T-helper 1 cell treated with Interleukin-12 subunit alpha and Interleukin-12 subunit beta and Interleukin-4 antibody, amounts not matched to agents 30 μg/mL and 1 μg/mL, for 36 hours (primary cell): ENCODE data around the gene CLRN3.

Source experiments
- H3K27ac Mint-ChIP-seq: one replicate; pipeline ENCODE4 v1.8.0; 2021; ENCODE audit warnings: mild to moderate bottlenecking, mixed read lengths
- H3K27me3 Mint-ChIP-seq: one replicate; pipeline ENCODE4 v1.8.0; 2021; ENCODE audit warnings: low read depth, mixed read lengths
- H3K36me3 Mint-ChIP-seq: one replicate; pipeline ENCODE4 v1.8.0; 2021; ENCODE audit warnings: low read depth, mixed read lengths
- H3K4me1 Mint-ChIP-seq: one replicate; pipeline ENCODE4 v1.8.0; 2021; ENCODE audit warnings: low read depth, mixed read lengths
- H3K4me3 Mint-ChIP-seq: one replicate; pipeline ENCODE4 v1.8.0; 2021; ENCODE audit warnings: mild to moderate bottlenecking, moderate library complexity, mixed read lengths
- H3K9me3 Mint-ChIP-seq: one replicate; pipeline ENCODE4 v1.8.0; 2021; ENCODE audit warnings: mixed read lengths

CLRN3 gene

GRCh38 chr10:127863231-127863825 lies 29.4 kb downstream of the CLRN3 start:
- Mint-ChIP-seq H3K27me3 (peaks cover 15% of the 10 kb centered on the region), H3K9me3 (peaks cover 8% of the 10 kb centered on the region), H3K4me1 (no peaks in the 10 kb centered on the region), H3K4me3 (no peak overlapping the region), H3K36me3 (peaks cover 2% of the 10 kb centered on the region), H3K27ac (no peak overlapping the region)

- Mint-ChIP-seq H3K27ac (no peak overlapping the region), H3K4me3 (no peak overlapping the region), H3K36me3 (peaks cover 2% of the 10 kb centered on the region), H3K4me1 (no peaks in the 10 kb centered on the region), H3K27me3 (no peaks in the 10 kb centered on the region), H3K9me3 (peaks cover 8% of the 10 kb centered on the region)
Measured at GRCh38 chr10:127860592-127860991, 32.1 kb downstream of the CLRN3 start.

DNA sequence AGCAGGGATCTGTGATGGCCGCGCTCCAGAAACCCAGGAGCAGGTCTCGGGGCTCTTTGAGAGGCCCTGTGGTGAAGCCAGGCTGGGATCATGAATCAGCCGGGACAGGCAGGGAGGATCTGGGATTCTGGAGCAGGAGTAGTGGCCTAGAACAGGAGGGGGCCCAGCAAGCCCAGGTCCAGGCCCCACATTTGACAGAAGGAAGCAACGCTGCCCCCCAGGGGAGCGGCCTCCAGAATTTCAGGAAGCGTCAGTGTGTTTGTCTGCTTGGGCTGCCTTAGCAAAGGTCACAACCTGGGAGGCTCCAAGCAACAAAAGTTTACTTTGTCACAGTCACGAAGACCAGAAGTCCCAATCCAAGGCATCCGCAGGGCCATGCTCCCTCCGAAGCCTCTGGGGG lies 36.8 kb downstream of the CLRN3 start:
- H3K9me3 Mint-ChIP-seq, result peaks cover 5% of the 10 kb centered on the region

DNA sequence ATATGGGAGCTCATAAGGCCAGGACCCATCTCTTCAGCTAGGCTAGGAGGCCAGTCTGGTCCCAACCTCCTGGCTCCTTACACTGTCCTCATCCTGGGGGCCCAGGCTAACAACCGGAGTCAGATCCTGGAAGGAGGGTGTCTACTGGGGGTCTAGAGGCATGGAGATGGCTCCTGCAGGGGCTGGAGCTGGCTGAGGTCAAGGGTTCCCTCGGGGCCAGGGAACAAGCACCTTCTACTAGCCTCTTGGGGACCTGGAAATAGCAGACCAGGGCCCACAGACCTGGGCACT lies 37.2 kb downstream of the CLRN3 start:
- no peak overlapping the region for H3K27ac Mint-ChIP-seq
- H3K4me1 Mint-ChIP-seq, result no peaks in the 10 kb centered on the region
- H3K36me3 Mint-ChIP-seq, result no peaks in the 10 kb centered on the region
- H3K4me3 Mint-ChIP-seq, result no peak overlapping the region
- H3K9me3 Mint-ChIP-seq, result peaks cover 5% of the 10 kb centered on the region
- no peaks in the 10 kb centered on the region for H3K27me3 Mint-ChIP-seq

More for the DNA sequence above, 36.8 kb downstream of the CLRN3 start:
- Mint-ChIP-seq H3K4me3 (no peak overlapping the region), H3K27ac (no peak overlapping the region), H3K36me3 (no peaks in the 10 kb centered on the region), H3K4me1 (no peaks in the 10 kb centered on the region), H3K27me3 (no peaks in the 10 kb centered on the region)

DNA sequence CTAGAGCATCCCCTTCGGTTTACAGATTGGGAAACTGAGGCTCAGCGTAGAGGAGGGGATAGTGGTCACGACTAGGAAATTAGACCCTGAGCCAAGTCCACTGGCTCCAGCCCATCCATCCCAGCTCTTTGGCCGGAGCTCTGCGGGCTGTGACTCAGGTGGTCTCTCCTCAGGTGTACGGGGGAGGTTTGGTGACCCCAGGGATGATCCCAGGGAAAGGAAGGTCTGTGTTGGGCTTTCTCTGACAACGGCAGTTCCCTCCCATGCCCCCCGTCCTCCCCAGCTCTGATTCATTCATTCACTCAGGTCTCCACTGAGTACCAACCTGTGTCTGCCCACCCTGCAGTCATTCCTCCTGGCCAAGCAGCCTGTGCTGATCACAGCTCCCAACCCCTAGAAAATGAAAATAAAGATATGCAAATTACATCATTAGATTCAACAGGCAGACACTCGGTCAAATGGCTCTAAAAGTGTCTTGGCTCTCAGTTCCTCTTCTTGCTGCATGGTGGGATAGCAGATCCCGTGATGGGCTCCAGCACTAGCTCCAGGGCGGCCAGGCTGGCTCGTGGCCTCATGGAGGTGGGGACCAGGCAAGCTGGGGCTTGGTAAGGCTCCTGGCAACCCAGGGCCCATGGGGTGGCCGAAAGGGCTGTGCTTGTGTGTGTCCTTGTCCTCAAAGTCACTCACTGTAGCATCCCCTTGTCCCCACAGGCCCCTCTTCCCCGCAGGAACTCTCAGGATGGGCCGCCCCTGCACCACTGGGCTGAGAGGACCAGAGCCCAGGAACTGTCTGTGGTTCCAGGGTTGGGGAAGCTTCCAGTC lies 37.8 kb downstream of the CLRN3 start:
- Mint-ChIP-seq H3K27me3 (no peaks in the 10 kb centered on the region), H3K4me3 (no peak overlapping the region), H3K9me3 (peaks cover 5% of the 10 kb centered on the region), H3K36me3 (no peaks in the 10 kb centered on the region), H3K4me1 (no peaks in the 10 kb centered on the region), H3K27ac (no peak overlapping the region)

DNA sequence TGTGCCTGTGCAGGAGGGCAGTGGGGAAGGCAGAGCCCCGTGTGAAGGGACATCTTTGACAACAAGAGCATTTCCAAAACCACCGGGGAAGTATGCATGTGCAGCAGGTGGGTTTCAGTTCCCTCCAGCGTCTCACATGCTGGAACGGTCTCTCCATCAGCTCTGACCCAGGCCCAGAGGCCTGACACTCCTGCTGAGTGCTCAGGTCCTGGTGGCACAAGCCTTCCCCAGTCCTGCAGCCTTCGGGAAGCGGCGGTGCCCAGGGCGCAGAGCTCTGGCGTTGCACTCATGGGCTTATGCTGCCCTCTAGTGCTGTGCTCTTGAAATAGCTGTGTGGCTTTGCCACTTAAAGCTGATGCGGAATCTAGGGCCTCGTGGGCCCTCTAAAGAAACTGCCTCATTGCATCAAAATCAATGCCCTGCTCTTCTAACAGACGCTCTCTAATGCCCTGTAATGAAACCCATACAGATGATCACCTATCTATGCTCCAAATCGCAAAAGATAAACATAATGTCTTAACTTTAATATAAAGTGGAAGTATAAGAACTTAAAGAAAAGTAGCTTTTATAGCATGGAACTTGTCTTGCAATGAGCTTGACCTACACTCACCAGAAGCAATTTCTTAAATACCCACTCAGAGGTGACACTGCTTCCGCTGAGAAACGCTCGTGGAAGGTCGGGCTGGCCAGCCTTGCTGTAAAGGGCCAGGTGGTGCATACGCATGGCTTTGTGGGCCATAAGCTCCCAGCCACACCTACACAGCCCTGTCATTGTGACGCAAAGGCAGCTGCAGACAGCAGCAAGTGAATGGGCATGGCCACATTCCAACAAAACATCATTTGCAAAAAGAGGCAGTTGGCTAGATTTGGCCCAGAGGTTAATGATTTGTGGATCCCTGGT lies 38.6 kb downstream of the CLRN3 start:
- Mint-ChIP-seq H3K4me3 (no peak overlapping the region), H3K9me3 (no peaks in the 10 kb centered on the region)

DNA sequence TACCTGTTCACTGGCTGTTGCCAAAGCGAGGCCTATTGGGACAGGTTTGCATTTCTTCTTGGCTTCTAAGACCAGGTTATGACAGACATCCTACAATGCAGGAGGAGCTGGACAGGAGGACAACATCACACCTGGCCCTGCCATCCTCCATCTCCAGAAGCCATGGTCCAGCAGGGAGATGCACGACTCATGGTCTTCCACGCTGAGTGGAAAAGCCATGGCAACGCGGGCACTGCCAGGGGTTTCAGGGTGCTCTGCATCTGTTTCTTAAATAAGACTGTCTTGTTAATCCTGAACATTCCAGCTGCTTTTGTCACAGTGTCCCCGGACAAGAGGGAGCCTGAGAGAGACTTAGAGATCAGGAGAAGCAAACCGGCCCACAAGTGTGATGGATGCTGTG lies 40.3 kb downstream of the CLRN3 start:
- no peaks in the 10 kb centered on the region for H3K27me3 Mint-ChIP-seq
- no peak overlapping the region for H3K4me3 Mint-ChIP-seq
- H3K4me1 Mint-ChIP-seq, result no peaks in the 10 kb centered on the region
- H3K9me3 Mint-ChIP-seq, result no peaks in the 10 kb centered on the region
- no peaks in the 10 kb centered on the region for H3K36me3 Mint-ChIP-seq
- no peak overlapping the region for H3K27ac Mint-ChIP-seq

More for the DNA sequence above, 38.6 kb downstream of the CLRN3 start:
- Mint-ChIP-seq H3K4me1 (no peaks in the 10 kb centered on the region), H3K36me3 (no peaks in the 10 kb centered on the region), H3K27me3 (no peaks in the 10 kb centered on the region), H3K27ac (no peak overlapping the region)

- Mint-ChIP-seq H3K4me3 (no peak overlapping the region), H3K27me3 (no peaks in the 10 kb centered on the region), H3K4me1 (no peaks in the 10 kb centered on the region), H3K27ac (no peak overlapping the region), H3K9me3 (no peaks in the 10 kb centered on the region), H3K36me3 (no peaks in the 10 kb centered on the region)
Measured at GRCh38 chr10:127851661-127852194, 41.0 kb downstream of the CLRN3 start.

- Mint-ChIP-seq H3K36me3 (no peaks in the 10 kb centered on the region), H3K9me3 (no peaks in the 10 kb centered on the region), H3K27ac (no peak overlapping the region), H3K4me3 (no peak overlapping the region), H3K27me3 (no peaks in the 10 kb centered on the region), H3K4me1 (no peaks in the 10 kb centered on the region)
Measured at GRCh38 chr10:127850944-127851343, 41.8 kb downstream of the CLRN3 start.

- no peaks in the 10 kb centered on the region for H3K9me3 Mint-ChIP-seq
- no peak overlapping the region for H3K4me3 Mint-ChIP-seq
- no peaks in the 10 kb centered on the region for H3K36me3 Mint-ChIP-seq
- no peaks in the 10 kb centered on the region for H3K4me1 Mint-ChIP-seq
- H3K27me3 Mint-ChIP-seq, result no peaks in the 10 kb centered on the region
- no peak overlapping the region for H3K27ac Mint-ChIP-seq
Measured at GRCh38 chr10:127849921-127850320, 42.8 kb downstream of the CLRN3 start.

GRCh38 chr10:127849224-127849623 lies 43.5 kb downstream of the CLRN3 start:
- no peaks in the 10 kb centered on the region for H3K27me3 Mint-ChIP-seq
- H3K4me3 Mint-ChIP-seq, result no peak overlapping the region
- H3K27ac Mint-ChIP-seq, result no peak overlapping the region
- H3K9me3 Mint-ChIP-seq, result no peaks in the 10 kb centered on the region
- no peaks in the 10 kb centered on the region for H3K36me3 Mint-ChIP-seq
- no peaks in the 10 kb centered on the region for H3K4me1 Mint-ChIP-seq

DNA sequence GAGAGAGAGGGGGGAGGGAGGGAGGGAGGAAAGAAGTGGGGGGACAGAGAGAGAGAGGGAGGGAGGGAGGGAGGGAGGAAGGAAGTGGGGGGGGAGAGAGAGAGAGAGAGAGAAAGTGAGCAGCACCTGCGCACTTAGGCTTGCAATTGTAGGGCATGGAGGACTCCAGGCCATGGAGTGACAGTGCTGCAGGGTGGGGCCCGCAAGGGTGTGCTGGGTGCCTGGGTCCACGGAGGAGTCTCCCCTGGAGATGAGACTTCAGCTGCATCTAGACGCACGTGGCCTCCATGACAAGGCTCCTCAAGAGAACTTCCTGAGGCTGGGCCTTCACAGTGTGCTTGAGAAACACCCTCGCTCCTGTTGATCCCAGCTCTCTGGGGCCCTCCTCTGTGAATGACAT lies 44.5 kb downstream of the CLRN3 start:
- H3K27me3 Mint-ChIP-seq, result peaks cover 8% of the 10 kb centered on the region
- no peak overlapping the region for H3K27ac Mint-ChIP-seq
- no peaks in the 10 kb centered on the region for H3K4me1 Mint-ChIP-seq

DNA sequence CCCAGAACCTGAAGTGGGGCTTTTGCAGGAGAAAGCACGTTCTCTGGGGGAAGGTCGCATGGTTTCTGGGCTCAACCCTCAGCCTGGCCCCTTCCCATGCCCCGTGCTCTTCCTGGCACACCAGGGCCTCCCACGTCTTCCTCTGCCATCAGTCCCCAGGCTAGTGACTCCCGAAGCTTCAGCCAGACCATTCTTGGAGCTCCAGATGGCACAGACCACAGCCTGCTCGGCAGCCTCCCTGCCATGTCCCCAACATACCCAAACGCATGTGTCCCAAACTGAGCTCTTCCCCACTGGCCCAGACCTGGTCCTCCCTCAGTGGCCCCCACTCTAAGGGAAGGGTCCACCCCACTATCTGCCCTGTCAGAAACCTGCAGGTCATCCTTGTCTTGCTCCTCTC lies 47.0 kb downstream of the CLRN3 start:
- H3K27ac Mint-ChIP-seq, result no peak overlapping the region
- peaks cover 9% of the 10 kb centered on the region for H3K27me3 Mint-ChIP-seq
- no peaks in the 10 kb centered on the region for H3K9me3 Mint-ChIP-seq
- H3K4me3 Mint-ChIP-seq, result no peak overlapping the region
- no peaks in the 10 kb centered on the region for H3K4me1 Mint-ChIP-seq
- H3K36me3 Mint-ChIP-seq, result no peaks in the 10 kb centered on the region

More for the DNA sequence above, 44.5 kb downstream of the CLRN3 start:
- no peak overlapping the region for H3K4me3 Mint-ChIP-seq
- H3K36me3 Mint-ChIP-seq, result no peaks in the 10 kb centered on the region
- no peaks in the 10 kb centered on the region for H3K9me3 Mint-ChIP-seq

GRCh38 chr10:127840884-127841283 lies 51.9 kb downstream of the CLRN3 start:
- no peaks in the 10 kb centered on the region for H3K4me1 Mint-ChIP-seq
- H3K9me3 Mint-ChIP-seq, result no peaks in the 10 kb centered on the region
- peaks cover 9% of the 10 kb centered on the region for H3K27me3 Mint-ChIP-seq
- H3K4me3 Mint-ChIP-seq, result no peak overlapping the region
- H3K36me3 Mint-ChIP-seq, result no peaks in the 10 kb centered on the region
- H3K27ac Mint-ChIP-seq, result no peak overlapping the region
